ENCODE results near the gene TBC1D9.

TBC1D9 gene

DNA sequence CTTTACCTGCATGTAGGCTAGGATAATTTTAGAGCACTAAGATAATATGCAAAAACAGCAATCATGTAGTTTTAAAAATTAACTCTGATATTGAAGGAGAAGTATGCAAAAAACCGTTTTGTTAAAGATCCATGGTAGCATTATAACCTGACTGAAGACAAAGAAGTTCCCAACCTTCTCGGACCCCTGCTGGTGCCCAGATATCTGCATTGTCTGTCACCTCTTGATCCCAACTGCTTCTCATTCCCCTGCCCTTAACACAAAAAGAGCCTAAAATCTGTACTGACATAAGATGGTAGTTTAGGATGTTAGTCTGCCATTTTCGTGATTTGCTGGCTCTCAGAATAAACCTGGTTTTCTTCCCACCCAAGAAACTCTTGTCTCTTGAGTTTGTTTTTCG, 125.9 kb downstream of the TBC1D9 start:
- Histone ChIP-seq H3K27ac (ENCODE audit: poor library complexity, severe bottlenecking) (no peak overlapping the region), H3K27me3 (ENCODE audit: insufficient read depth, poor library complexity, severe bottlenecking) (no peaks in the 10 kb centered on the region), H3K36me3 (ENCODE audit: low read depth) (peaks cover 11% of the 10 kb centered on the region; the same call in 1 of the 2 replicates), H3K9me3 (ENCODE audit: severe bottlenecking) (no peaks in the 10 kb centered on the region), H3K4me3 (ENCODE audit: severe bottlenecking) (no peak overlapping the region), H3K4me1 (ENCODE audit: insufficient read depth, poor library complexity, severe bottlenecking) (no peaks in the 10 kb centered on the region)
- TF ChIP-seq, protein P1, sequence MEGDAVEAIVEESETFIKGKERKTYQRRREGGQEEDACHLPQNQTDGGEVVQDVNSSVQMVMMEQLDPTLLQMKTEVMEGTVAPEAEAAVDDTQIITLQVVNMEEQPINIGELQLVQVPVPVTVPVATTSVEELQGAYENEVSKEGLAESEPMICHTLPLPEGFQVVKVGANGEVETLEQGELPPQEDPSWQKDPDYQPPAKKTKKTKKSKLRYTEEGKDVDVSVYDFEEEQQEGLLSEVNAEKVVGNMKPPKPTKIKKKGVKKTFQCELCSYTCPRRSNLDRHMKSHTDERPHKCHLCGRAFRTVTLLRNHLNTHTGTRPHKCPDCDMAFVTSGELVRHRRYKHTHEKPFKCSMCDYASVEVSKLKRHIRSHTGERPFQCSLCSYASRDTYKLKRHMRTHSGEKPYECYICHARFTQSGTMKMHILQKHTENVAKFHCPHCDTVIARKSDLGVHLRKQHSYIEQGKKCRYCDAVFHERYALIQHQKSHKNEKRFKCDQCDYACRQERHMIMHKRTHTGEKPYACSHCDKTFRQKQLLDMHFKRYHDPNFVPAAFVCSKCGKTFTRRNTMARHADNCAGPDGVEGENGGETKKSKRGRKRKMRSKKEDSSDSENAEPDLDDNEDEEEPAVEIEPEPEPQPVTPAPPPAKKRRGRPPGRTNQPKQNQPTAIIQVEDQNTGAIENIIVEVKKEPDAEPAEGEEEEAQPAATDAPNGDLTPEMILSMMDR (IDR thresholded peaks at IDR 0.05; ENCODE audit: poor library complexity, severe bottlenecking): no peak
- no peak for DNase-seq (ENCODE audit: low spot score)
- no peak for ATAC-seq (ENCODE audit: low read depth)

DNA sequence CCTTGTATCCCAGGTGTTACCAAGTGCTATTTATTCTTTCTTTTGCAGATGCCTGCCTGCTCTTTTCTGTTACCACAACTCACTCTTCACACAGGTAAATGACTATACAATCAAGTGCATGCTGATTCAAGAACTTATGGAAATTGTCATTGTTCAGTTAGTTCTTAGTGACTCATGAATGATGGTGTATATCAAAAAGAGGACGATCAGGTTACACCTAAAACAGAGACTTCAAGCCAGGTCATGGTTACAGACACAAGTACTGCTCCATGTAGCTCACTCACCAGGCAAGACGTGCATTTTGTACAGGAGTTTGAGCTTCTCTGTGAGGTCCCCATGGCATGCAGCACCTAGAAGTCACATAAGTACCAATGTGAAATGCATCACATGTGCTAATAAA, 128.2 kb downstream of the TBC1D9 start:
- Histone ChIP-seq H3K36me3 (ENCODE audit: low read depth) (peaks cover 11% of the 10 kb centered on the region), H3K9me3 (ENCODE audit: severe bottlenecking) (no peaks in the 10 kb centered on the region), H3K4me3 (ENCODE audit: severe bottlenecking) (no peak overlapping the region), H3K27me3 (ENCODE audit: insufficient read depth, poor library complexity, severe bottlenecking) (no peaks in the 10 kb centered on the region), H3K27ac (ENCODE audit: poor library complexity, severe bottlenecking) (no peak overlapping the region), H3K4me1 (ENCODE audit: insufficient read depth, poor library complexity, severe bottlenecking) (no peaks in the 10 kb centered on the region)
- ATAC-seq (ENCODE audit: low read depth): peak; percentile 78; the same call in 2 of the 3 replicates
- TF ChIP-seq, protein P1 (IDR thresholded peaks at IDR 0.05; ENCODE audit: poor library complexity, severe bottlenecking): no peak
- no peak for DNase-seq (ENCODE audit: low spot score)

DNA sequence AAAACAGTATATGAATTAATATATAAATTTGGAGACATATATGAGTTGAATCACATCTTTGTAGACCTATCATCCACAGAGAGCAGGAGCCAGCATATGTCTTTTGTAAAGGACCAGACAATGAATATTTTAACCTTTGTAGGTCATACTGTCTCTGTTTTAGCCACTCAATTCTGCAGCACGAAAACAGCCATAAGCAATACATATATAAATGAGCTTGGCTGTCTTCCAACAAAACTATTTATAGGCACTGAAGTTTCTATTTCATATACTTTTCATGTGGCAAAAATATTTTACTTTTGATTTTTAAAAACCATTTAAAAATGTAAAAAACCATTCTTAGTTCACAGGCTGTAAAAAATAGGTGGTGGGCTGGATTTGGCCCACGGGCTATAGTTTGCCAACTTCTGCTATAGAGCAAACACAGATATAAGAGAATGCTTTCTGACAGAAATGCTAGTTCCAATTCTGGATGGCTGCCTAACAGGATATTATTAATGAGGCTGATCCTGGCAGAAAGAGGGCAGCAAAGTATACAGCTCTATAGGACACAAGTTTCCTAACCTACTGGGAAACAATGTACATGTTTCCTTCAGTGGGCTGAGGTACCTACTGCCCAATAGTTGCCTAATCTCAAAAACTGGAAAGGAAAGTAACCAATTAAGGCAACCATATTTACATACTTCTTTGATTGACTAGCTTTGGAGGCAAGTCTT, 129.4 kb downstream of the TBC1D9 start:
- H3K36me3 ChIP-seq (ENCODE audit: low read depth): peaks cover 11% of the 10 kb centered on the region
- ATAC-seq (ENCODE audit: low read depth): 0 out of 3 replicates have a peak, but pooled peaks have one; percentile 41
- no peak overlapping the region for H3K27ac ChIP-seq (ENCODE audit: poor library complexity, severe bottlenecking)
- H3K27me3 ChIP-seq (ENCODE audit: insufficient read depth, poor library complexity, severe bottlenecking): no peaks in the 10 kb centered on the region
- no peaks in the 10 kb centered on the region for H3K4me1 ChIP-seq (ENCODE audit: insufficient read depth, poor library complexity, severe bottlenecking)
- DNase-seq (ENCODE audit: low spot score): no peak
- TF ChIP-seq, protein P1 (IDR thresholded peaks at IDR 0.05; ENCODE audit: poor library complexity, severe bottlenecking): peak; percentile 29
- H3K4me3 ChIP-seq (ENCODE audit: severe bottlenecking): no peak overlapping the region
- no peaks in the 10 kb centered on the region for H3K9me3 ChIP-seq (ENCODE audit: severe bottlenecking)

DNA sequence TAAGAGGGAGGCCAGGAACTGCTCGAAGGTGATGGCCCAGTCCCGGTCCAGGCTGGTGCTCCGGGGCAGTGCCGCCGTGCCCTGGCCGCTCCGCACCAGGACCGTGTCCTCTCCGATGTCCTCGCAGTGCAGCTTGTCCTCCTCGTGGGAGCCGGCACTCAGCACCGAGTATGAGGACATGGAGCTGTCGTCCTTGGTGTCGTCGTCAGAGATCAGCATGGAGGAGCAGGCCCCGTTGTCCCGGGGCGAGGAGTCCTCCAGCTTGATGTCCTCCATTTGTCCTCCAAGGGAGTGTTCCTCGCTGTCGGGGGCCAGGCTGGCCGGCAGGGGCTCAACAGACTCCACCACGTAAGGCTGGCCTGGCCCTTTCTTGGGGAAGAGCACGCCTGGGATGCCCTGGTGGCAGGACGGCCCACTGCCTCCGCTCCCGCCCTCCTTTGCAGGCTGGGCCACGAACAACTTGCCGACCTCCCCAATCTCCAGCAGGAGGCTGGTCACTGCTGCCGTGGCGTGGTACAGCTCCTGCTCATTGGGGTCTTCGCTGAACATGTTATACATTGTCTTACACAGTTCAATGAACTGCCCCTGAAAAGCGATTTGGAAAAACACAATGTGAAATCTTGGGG, 133.7 kb downstream of the TBC1D9 start:
- ATAC-seq (ENCODE audit: low read depth) (no peak), DNase-seq (ENCODE audit: low spot score) (no peak)
- Histone ChIP-seq H3K27ac (ENCODE audit: poor library complexity, severe bottlenecking) (no peak overlapping the region), H3K4me3 (ENCODE audit: severe bottlenecking) (no peak overlapping the region), H3K4me1 (ENCODE audit: insufficient read depth, poor library complexity, severe bottlenecking) (no peaks in the 10 kb centered on the region), H3K27me3 (ENCODE audit: insufficient read depth, poor library complexity, severe bottlenecking) (no peaks in the 10 kb centered on the region), H3K36me3 (ENCODE audit: low read depth) (peaks cover 11% of the 10 kb centered on the region), H3K9me3 (ENCODE audit: severe bottlenecking) (no peaks in the 10 kb centered on the region)
- TF ChIP-seq, protein P1 (IDR thresholded peaks at IDR 0.05; ENCODE audit: poor library complexity, severe bottlenecking): no peak

DNA sequence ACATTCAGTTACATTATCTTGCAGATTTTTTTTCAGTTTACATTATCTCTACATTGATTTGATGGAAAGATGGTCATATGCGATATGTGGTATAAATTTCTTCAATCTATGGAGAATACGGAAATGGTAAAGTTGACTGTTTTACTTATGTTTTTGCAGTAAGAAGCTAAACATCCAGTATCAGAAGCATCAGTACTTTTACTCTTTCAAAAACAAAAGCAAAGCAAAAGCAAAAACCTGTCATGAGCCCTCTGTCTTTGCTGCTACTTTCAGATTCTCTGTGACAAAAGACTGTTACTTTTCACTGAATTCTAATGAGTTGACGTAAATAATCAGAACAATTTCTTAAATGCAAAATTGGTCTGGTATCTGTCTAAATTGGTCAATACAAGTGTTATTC, 135.0 kb downstream of the TBC1D9 start:
- H3K27ac ChIP-seq (ENCODE audit: poor library complexity, severe bottlenecking): no peak overlapping the region
- H3K4me3 ChIP-seq (ENCODE audit: severe bottlenecking): no peak overlapping the region
- DNase-seq (ENCODE audit: low spot score): no peak
- ATAC-seq (ENCODE audit: low read depth): no peak
- TF ChIP-seq, protein P1 (IDR thresholded peaks at IDR 0.05; ENCODE audit: poor library complexity, severe bottlenecking): no peak
- peaks cover 6% of the 10 kb centered on the region for H3K36me3 ChIP-seq (ENCODE audit: low read depth)
- H3K27me3 ChIP-seq (ENCODE audit: insufficient read depth, poor library complexity, severe bottlenecking): no peaks in the 10 kb centered on the region
- no peaks in the 10 kb centered on the region for H3K9me3 ChIP-seq (ENCODE audit: severe bottlenecking)
- no peaks in the 10 kb centered on the region for H3K4me1 ChIP-seq (ENCODE audit: insufficient read depth, poor library complexity, severe bottlenecking)

Measured in RWPE2 (cell line).